GM06990 (cell line): ENCODE results near the gene COL2A1.

Experiments used
- DNase-seq: peaks from one replicate; pipeline ENCODE4 v3.0.0-alpha.2; 2011; ENCODE audit not compliant: insufficient read length; ENCODE audit errors: extremely low read depth
- H3K27me3 ChIP-seq: replicated peaks from 2 replicates; pipeline ENCODE4 v1.6.0; 2011; ENCODE audit warnings: low read length; ENCODE audit not compliant: control insufficient read depth, insufficient read depth
- H3K36me3 ChIP-seq: 2 replicates; pipeline ENCODE4 v1.5.1; 2011; ENCODE audit warnings: low read length; ENCODE audit not compliant: control insufficient read depth, insufficient read depth
- H3K4me3 ChIP-seq: replicated peaks from 2 replicates; pipeline ENCODE4 v1.5.1; 2011; ENCODE audit warnings: low read depth, mild to moderate bottlenecking, control low read depth, low read length
- TF ChIP-seq, protein P1 (sequence below): IDR thresholded peaks from 2 replicates; pipeline ENCODE4 v1.5.1; 2011; ENCODE audit warnings: low read length, control low read depth, mild to moderate bottlenecking, inconsistent platforms; ENCODE audit not compliant: insufficient read depth, poor library complexity, severe bottlenecking

Gene COL2A1

DNA sequence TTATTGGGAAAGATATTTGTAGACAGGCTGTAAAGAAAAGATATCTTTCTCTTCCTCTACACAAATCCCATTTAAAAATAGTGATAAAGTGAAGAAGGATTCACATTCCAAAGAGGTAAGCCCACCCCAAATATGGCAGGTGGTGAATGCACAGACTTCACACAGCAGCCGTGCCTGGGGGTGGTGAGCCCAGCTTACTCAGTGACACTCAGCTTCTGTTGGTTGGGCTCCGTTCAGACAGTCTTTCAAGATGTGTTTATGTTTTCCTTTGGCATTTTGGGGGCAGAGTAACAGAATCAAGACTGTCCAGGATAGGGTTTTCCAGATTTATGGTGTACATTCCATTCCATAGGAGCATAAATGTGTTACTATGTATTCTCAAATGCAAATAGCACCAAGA, 4.1 kb upstream of the COL2A1 start:
- no peak for DNase-seq
- Histone ChIP-seq H3K4me3 (no peak overlapping the region), H3K36me3 (no peaks in the 10 kb centered on the region), H3K27me3 (peaks cover 12% of the 10 kb centered on the region)
- TF ChIP-seq, protein P1, sequence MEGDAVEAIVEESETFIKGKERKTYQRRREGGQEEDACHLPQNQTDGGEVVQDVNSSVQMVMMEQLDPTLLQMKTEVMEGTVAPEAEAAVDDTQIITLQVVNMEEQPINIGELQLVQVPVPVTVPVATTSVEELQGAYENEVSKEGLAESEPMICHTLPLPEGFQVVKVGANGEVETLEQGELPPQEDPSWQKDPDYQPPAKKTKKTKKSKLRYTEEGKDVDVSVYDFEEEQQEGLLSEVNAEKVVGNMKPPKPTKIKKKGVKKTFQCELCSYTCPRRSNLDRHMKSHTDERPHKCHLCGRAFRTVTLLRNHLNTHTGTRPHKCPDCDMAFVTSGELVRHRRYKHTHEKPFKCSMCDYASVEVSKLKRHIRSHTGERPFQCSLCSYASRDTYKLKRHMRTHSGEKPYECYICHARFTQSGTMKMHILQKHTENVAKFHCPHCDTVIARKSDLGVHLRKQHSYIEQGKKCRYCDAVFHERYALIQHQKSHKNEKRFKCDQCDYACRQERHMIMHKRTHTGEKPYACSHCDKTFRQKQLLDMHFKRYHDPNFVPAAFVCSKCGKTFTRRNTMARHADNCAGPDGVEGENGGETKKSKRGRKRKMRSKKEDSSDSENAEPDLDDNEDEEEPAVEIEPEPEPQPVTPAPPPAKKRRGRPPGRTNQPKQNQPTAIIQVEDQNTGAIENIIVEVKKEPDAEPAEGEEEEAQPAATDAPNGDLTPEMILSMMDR, result no peak

DNA sequence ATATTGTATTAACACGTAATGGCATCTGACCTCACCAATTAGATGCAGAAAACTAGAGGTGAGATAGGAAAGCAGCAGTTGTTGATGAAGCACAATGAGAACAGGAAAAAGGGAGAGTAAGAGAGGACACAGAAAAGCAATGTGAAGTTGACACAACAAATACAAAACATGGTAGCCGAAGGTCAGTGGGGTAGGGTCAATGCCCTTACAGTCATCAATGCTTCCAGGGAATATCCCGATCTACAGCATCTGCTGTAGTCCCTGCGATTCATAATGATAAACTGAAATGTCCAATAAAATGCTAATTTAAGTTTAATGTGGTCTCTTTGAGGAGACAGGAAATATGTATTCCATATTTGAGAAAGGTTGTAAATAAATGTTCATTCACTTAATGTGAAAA, 2.9 kb upstream of the COL2A1 start:
- H3K36me3 ChIP-seq, result no peaks in the 10 kb centered on the region
- TF ChIP-seq, protein P1, result no peak
- H3K27me3 ChIP-seq, result peaks cover 13% of the 10 kb centered on the region
- no peak for DNase-seq
- no peak overlapping the region for H3K4me3 ChIP-seq

DNA sequence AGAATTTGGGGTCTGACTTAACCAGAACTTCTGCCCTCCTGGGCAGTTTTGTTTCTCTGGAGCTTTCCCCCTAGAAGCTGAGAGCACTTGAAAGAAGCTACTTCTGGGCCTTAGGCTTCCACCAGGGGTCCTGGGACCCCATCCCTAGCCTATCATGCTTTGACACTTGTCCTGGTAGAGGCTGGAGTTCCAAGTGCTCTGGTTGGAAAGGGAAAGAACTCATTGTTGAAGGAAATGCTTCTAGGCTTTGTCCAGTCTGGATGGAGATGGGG, 1.4 kb upstream of the COL2A1 start:
- H3K4me3 ChIP-seq, result no peak overlapping the region
- H3K27me3 ChIP-seq, result peaks cover 13% of the 10 kb centered on the region
- TF ChIP-seq, protein P1, result no peak
- H3K36me3 ChIP-seq, result no peaks in the 10 kb centered on the region
- no peak for DNase-seq

DNA sequence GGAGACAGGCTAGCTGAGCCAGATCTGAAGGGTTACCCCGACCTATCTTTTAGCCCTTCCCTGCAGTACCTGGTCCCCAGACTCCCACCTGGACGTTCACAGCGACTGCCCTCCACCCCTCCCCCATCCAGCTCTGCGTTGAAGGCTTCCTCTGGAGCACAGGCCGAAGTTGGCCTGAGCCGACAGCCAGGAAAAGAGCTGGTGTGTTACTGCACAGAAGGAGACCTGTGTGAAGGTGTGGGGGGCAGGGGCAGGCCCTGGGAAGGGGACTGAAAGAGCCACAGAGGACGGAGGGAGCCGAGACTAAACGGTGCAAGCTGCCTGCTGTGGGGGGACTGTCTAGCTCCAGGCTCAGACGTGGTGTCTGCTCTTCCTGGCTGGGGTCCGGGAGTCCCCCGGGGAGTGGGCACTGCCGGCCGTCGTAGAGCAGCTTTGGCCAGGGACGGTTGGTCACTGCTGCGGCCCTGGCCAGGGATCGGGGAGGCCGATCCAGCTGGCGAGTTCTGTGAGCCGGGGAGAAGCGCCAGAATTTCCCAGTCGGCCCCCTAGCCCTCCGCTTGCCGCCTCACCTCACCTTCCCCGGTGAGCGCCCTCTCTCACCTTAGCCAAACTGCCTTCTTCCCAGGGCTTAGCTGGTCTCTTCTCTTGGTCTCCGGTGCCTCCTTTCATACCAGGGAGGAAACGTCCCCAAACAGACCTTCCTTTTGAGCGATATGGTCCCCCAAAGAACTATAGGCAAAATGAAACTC, 899 bp upstream of the COL2A1 start:
- DNase-seq, result no peak
- H3K27me3 ChIP-seq, result peaks cover 13% of the 10 kb centered on the region
- TF ChIP-seq, protein P1, result no peak
- no peaks in the 10 kb centered on the region for H3K36me3 ChIP-seq
- no peak overlapping the region for H3K4me3 ChIP-seq

DNA sequence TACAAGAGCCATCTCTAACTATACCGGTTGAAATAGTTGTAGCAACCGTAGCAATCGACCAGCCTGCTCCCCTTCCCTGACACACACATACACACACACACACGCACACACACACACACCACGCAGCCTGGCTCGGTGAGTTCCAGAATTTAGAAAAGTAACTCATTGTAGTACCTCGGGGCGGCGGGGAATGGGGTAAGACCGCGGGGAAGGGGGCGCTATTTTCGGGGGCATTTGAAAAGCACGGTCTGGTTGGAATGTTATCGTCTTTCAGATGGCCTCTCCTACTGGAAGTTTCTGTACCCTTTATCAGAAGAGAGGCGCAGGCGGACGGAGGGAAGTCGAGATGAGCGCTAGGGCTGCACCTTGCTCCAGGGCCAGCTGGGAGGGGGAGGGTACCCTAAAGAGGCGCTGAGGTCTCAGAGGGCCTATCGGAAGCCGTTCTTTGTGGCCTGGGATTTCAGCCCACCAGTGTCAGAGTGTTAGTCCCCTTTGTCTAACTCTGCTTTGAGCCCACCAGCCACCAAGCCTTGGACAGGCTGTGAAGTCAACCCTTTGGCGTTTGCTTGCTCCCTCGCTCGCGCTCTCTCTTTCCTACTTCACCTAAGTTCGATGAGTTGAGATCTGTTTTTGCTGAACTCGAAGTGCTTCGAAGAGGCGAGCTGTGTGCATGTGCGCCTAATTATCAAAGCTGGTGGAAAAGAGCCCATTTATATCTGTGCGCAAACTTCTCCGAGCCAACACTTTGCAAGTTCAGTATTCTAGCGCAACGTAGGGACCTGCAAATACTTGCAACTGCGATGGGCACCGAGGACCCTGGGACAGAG, 837 bp downstream of the COL2A1 start:
- TF ChIP-seq, protein P1, result peak; percentile 5
- H3K4me3 ChIP-seq, result no peak overlapping the region
- H3K36me3 ChIP-seq, result no peaks in the 10 kb centered on the region
- no peak for DNase-seq
- peaks cover 15% of the 10 kb centered on the region for H3K27me3 ChIP-seq
